ENCODE results near the gene CANT1.
A peak's percentile ranks its signal among the peaks of the same experiment; 100 is the strongest.

The CANT1 gene

GRCh38 chr17:79043191-79043930 lies 33.8 kb upstream of the CANT1 start:
- Histone ChIP-seq H3K27ac (ENCODE audit: low read length) (no peak overlapping the region), H3K9ac (ENCODE audit: low read length in 2 of 2) (no peak overlapping the region), H3K4me3 (ENCODE audit: low read length in 2 of 2) (no peak overlapping the region), H3K4me1 (ENCODE audit: control insufficient read depth, insufficient read depth, low read length) (peaks cover 18% of the 10 kb centered on the region), H3K9me3 (ENCODE audit: control insufficient read depth in 2 of 2, low read length in 2 of 2) (no peaks in the 10 kb centered on the region), H3K27me3 (ENCODE audit: control insufficient read depth in 1 of 2, insufficient read depth in 2 of 2, low read length in 2 of 2) (no peaks in the 10 kb centered on the region), H3K36me3 (ENCODE audit: control insufficient read depth in 2 of 2, insufficient read depth in 2 of 2, low read length in 2 of 2) (peaks cover 4 to 13% of the 10 kb centered on the region in 2 donors)

GRCh38 chr17:79042421-79043190 lies 33.0 kb upstream of the CANT1 start:
- Histone ChIP-seq H3K27ac (ENCODE audit: low read length) (no peak overlapping the region), H3K4me1 (ENCODE audit: control insufficient read depth, insufficient read depth, low read length) (peaks cover 20% of the 10 kb centered on the region), H3K36me3 (ENCODE audit: control insufficient read depth in 2 of 2, insufficient read depth in 2 of 2, low read length in 2 of 2) (peaks cover under 1 to 8% of the 10 kb centered on the region in 2 donors), H3K9me3 (ENCODE audit: control insufficient read depth in 2 of 2, low read length in 2 of 2) (no peaks in the 10 kb centered on the region), H3K9ac (ENCODE audit: low read length in 2 of 2) (no peak overlapping the region), H3K27me3 (ENCODE audit: control insufficient read depth in 1 of 2, insufficient read depth in 2 of 2, low read length in 2 of 2) (no peaks in the 10 kb centered on the region), H3K4me3 (ENCODE audit: low read length in 2 of 2) (no peak overlapping the region)

- Histone ChIP-seq H3K27ac (ENCODE audit: low read length) (no peak overlapping the region), H3K9me3 (ENCODE audit: control insufficient read depth in 2 of 2, low read length in 2 of 2) (no peaks in the 10 kb centered on the region), H3K4me1 (ENCODE audit: control insufficient read depth, insufficient read depth, low read length) (peaks cover 20% of the 10 kb centered on the region), H3K4me3 (ENCODE audit: low read length in 2 of 2) (no peak overlapping the region), H3K36me3 (ENCODE audit: control insufficient read depth in 2 of 2, insufficient read depth in 2 of 2, low read length in 2 of 2) (peaks cover 0 to 5% of the 10 kb centered on the region in 2 donors), H3K9ac (ENCODE audit: low read length in 2 of 2) (peak overlapping the region in 1 of 2 donors; percentile 13), H3K27me3 (ENCODE audit: control insufficient read depth in 1 of 2, insufficient read depth in 2 of 2, low read length in 2 of 2) (no peaks in the 10 kb centered on the region)
These were observed 32.3 kb upstream of the CANT1 start for GRCh38 chr17:79041723-79042420.

- H3K9ac ChIP-seq (ENCODE audit: low read length in 2 of 2), result no peak overlapping the region
These were observed 31.5 kb upstream of the CANT1 start for GRCh38 chr17:79041041-79041570.

GRCh38 chr17:79039886-79040285 lies 30.3 kb upstream of the CANT1 start:
- peaks cover 11% of the 10 kb centered on the region for H3K4me1 ChIP-seq (ENCODE audit: control insufficient read depth, insufficient read depth, low read length)
- no peak overlapping the region for H3K9ac ChIP-seq (ENCODE audit: low read length in 2 of 2)
- H3K9me3 ChIP-seq (ENCODE audit: control insufficient read depth in 2 of 2, low read length in 2 of 2), result no peaks in the 10 kb centered on the region
- H3K27ac ChIP-seq (ENCODE audit: low read length), result no peak overlapping the region
- H3K27me3 ChIP-seq (ENCODE audit: control insufficient read depth in 1 of 2, insufficient read depth in 2 of 2, low read length in 2 of 2), result no peaks in the 10 kb centered on the region
- no peak overlapping the region for H3K4me3 ChIP-seq (ENCODE audit: low read length in 2 of 2)
- H3K36me3 ChIP-seq (ENCODE audit: control insufficient read depth in 2 of 2, insufficient read depth in 2 of 2, low read length in 2 of 2), result peaks cover 0 to 5% of the 10 kb centered on the region in 2 donors

More at GRCh38 chr17:79041041-79041570, 31.5 kb upstream of the CANT1 start:
- Histone ChIP-seq H3K27me3 (ENCODE audit: control insufficient read depth in 1 of 2, insufficient read depth in 2 of 2, low read length in 2 of 2) (no peaks in the 10 kb centered on the region), H3K36me3 (ENCODE audit: control insufficient read depth in 2 of 2, insufficient read depth in 2 of 2, low read length in 2 of 2) (peaks cover 0 to 5% of the 10 kb centered on the region in 2 donors), H3K27ac (ENCODE audit: low read length) (no peak overlapping the region), H3K4me3 (ENCODE audit: low read length in 2 of 2) (no peak overlapping the region), H3K9me3 (ENCODE audit: control insufficient read depth in 2 of 2, low read length in 2 of 2) (no peaks in the 10 kb centered on the region), H3K4me1 (ENCODE audit: control insufficient read depth, insufficient read depth, low read length) (peaks cover 15% of the 10 kb centered on the region)

- Histone ChIP-seq H3K27me3 (ENCODE audit: control insufficient read depth in 1 of 2, insufficient read depth in 2 of 2, low read length in 2 of 2) (no peaks in the 10 kb centered on the region), H3K36me3 (ENCODE audit: control insufficient read depth in 2 of 2, insufficient read depth in 2 of 2, low read length in 2 of 2) (no peaks in the 10 kb centered on the region), H3K9ac (ENCODE audit: low read length in 2 of 2) (no peak overlapping the region), H3K9me3 (ENCODE audit: control insufficient read depth in 2 of 2, low read length in 2 of 2) (no peaks in the 10 kb centered on the region), H3K4me3 (ENCODE audit: low read length in 2 of 2) (no peak overlapping the region), H3K4me1 (ENCODE audit: control insufficient read depth, insufficient read depth, low read length) (peaks cover 15% of the 10 kb centered on the region), H3K27ac (ENCODE audit: low read length) (no peak overlapping the region)
These were observed 29.6 kb upstream of the CANT1 start for GRCh38 chr17:79039171-79039570.

GRCh38 chr17:79038545-79039135 lies 29.1 kb upstream of the CANT1 start:
- Histone ChIP-seq H3K27me3 (ENCODE audit: control insufficient read depth in 1 of 2, insufficient read depth in 2 of 2, low read length in 2 of 2) (no peaks in the 10 kb centered on the region), H3K4me3 (ENCODE audit: low read length in 2 of 2) (no peak overlapping the region), H3K4me1 (ENCODE audit: control insufficient read depth, insufficient read depth, low read length) (peaks cover 19% of the 10 kb centered on the region), H3K36me3 (ENCODE audit: control insufficient read depth in 2 of 2, insufficient read depth in 2 of 2, low read length in 2 of 2) (no peaks in the 10 kb centered on the region), H3K27ac (ENCODE audit: low read length) (no peak overlapping the region), H3K9me3 (ENCODE audit: control insufficient read depth in 2 of 2, low read length in 2 of 2) (no peaks in the 10 kb centered on the region), H3K9ac (ENCODE audit: low read length in 2 of 2) (no peak overlapping the region)

- Histone ChIP-seq H3K9ac (ENCODE audit: low read length in 2 of 2) (no peak overlapping the region), H3K4me3 (ENCODE audit: low read length in 2 of 2) (no peak overlapping the region), H3K4me1 (ENCODE audit: control insufficient read depth, insufficient read depth, low read length) (peaks cover 28% of the 10 kb centered on the region), H3K27me3 (ENCODE audit: control insufficient read depth in 1 of 2, insufficient read depth in 2 of 2, low read length in 2 of 2) (no peaks in the 10 kb centered on the region), H3K9me3 (ENCODE audit: control insufficient read depth in 2 of 2, low read length in 2 of 2) (no peaks in the 10 kb centered on the region), H3K36me3 (ENCODE audit: control insufficient read depth in 2 of 2, insufficient read depth in 2 of 2, low read length in 2 of 2) (no peaks in the 10 kb centered on the region), H3K27ac (ENCODE audit: low read length) (no peak overlapping the region)
These were observed 27.0 kb upstream of the CANT1 start for GRCh38 chr17:79036596-79036995.

GRCh38 chr17:79036181-79036580 lies 26.6 kb upstream of the CANT1 start:
- no peaks in the 10 kb centered on the region for H3K36me3 ChIP-seq (ENCODE audit: control insufficient read depth in 2 of 2, insufficient read depth in 2 of 2, low read length in 2 of 2)
- H3K27ac ChIP-seq (ENCODE audit: low read length), result no peak overlapping the region
- H3K9ac ChIP-seq (ENCODE audit: low read length in 2 of 2), result no peak overlapping the region
- H3K27me3 ChIP-seq (ENCODE audit: control insufficient read depth in 1 of 2, insufficient read depth in 2 of 2, low read length in 2 of 2), result no peaks in the 10 kb centered on the region
- H3K4me1 ChIP-seq (ENCODE audit: control insufficient read depth, insufficient read depth, low read length), result peaks cover 28% of the 10 kb centered on the region
- H3K4me3 ChIP-seq (ENCODE audit: low read length in 2 of 2), result no peak overlapping the region
- H3K9me3 ChIP-seq (ENCODE audit: control insufficient read depth in 2 of 2, low read length in 2 of 2), result no peaks in the 10 kb centered on the region

- Histone ChIP-seq H3K4me1 (ENCODE audit: control insufficient read depth, insufficient read depth, low read length) (peaks cover 28% of the 10 kb centered on the region), H3K9me3 (ENCODE audit: control insufficient read depth in 2 of 2, low read length in 2 of 2) (no peaks in the 10 kb centered on the region), H3K27ac (ENCODE audit: low read length) (no peak overlapping the region)
These were observed 26.1 kb upstream of the CANT1 start for GRCh38 chr17:79035686-79036085.

More at GRCh38 chr17:79035686-79036085, 26.1 kb upstream of the CANT1 start:
- Histone ChIP-seq H3K4me3 (ENCODE audit: low read length in 2 of 2) (no peak overlapping the region), H3K36me3 (ENCODE audit: control insufficient read depth in 2 of 2, insufficient read depth in 2 of 2, low read length in 2 of 2) (no peaks in the 10 kb centered on the region), H3K27me3 (ENCODE audit: control insufficient read depth in 1 of 2, insufficient read depth in 2 of 2, low read length in 2 of 2) (no peaks in the 10 kb centered on the region), H3K9ac (ENCODE audit: low read length in 2 of 2) (no peak overlapping the region)

All from stomach smooth muscle (tissue), 2 donors.